ENCODE results near the gene TPRA1. TPM values are rescaled to one million over a fixed set of nuclear protein-coding genes. Genes with fewer than 3 reads are reported as not detected.
A peak's percentile ranks its signal among the peaks of the same experiment; 100 is the strongest.

The TPRA1 gene
- total RNA-seq, 2 donors from 2014 or later = 12.5 to 16.6 TPM

DNA sequence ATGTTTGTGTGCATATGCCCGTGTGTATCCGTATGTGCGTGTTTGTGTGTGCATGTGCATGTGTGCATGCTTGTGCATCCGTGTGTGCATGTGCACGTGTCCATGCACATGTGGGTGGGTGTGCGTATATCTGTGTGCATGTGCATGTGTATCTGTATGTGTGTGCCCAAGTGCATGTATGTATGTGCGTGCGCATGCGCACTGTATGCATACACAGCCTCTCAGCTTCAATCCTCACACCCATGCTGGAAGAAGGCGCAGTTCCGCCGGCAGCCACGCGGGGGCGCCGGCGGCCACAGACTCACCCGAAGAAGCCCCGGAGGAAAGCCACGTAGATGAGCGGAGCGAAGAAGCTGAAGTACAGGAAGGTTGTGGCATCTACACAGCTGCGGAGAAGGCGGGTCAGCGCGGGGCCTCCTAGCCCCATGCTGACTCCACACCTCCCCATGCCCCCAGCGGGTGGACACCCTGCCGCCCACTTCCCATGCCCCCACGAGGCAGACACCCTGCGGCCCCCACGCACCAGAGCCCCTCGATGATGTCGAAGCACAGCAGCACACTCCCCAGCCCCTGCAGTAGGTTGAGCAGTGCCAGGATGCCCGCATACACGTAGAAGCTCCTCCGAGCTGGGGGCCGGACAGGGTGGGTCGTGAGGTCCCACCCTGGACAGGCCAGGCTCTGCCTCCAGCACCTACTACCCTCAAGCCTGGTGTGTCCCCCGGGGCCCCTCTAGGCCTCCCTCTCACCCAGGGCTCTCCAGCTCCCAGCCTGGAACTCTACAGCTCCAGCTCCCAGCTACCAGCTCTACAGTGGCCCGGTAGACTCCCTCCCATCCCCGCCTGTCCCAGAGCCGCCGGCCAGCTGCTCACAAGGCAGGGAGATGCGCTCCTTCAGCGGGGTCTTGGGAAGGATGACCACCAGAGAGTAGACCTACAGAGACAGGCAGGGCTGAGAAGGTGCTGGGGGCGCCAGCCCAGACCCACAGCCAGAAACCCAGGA, 15.4 kb downstream of the TPRA1 start:
- H3K4me1 Mint-ChIP-seq = peaks cover 10% of the 10 kb centered on the region
- DNase-seq (peak; percentile 68 to 84 (median 80)), ATAC-seq (peak; percentile 99)
- H3K4me3 Mint-ChIP-seq = peak overlapping the region; percentile 57
- no peaks in the 10 kb centered on the region for H3K9me3 ChIP-seq (ENCODE audit: control insufficient read depth, low read length, poor library complexity, severe bottlenecking)
- H3K36me3 Mint-ChIP-seq (ENCODE audit: low read depth) = no peaks in the 10 kb centered on the region
- H3K27ac Mint-ChIP-seq = peak overlapping the region; percentile 81
- no peaks in the 10 kb centered on the region for H3K27me3 Mint-ChIP-seq

DNA sequence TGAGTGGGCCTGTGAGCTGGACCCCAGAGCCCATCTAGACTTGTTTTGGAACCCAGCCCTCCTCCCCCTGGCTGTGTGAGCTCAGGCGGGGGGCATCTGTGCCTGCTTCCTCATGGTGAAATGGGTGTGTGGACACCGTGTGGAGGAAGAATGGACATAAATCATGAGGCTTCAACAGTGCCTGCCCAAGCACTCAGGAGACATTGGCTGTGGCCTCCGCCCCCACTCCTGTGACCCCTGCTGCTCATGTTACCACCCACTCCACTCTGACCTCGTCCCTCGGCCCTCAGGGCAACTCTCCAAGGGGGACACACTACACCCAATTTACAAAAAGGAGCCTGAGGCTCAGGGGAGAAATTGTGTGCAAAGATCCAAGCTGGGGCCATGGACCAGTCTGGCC, 16.6 kb downstream of the TPRA1 start:
- Mint-ChIP-seq H3K27ac (no peak overlapping the region), H3K36me3 (ENCODE audit: low read depth) (no peaks in the 10 kb centered on the region), H3K27me3 (no peaks in the 10 kb centered on the region), H3K4me1 (peaks cover 8% of the 10 kb centered on the region), H3K4me3 (no peak overlapping the region)
- DNase-seq (no peak), ATAC-seq (no peak)
- no peaks in the 10 kb centered on the region for H3K9me3 ChIP-seq (ENCODE audit: control insufficient read depth, low read length, poor library complexity, severe bottlenecking)

DNA sequence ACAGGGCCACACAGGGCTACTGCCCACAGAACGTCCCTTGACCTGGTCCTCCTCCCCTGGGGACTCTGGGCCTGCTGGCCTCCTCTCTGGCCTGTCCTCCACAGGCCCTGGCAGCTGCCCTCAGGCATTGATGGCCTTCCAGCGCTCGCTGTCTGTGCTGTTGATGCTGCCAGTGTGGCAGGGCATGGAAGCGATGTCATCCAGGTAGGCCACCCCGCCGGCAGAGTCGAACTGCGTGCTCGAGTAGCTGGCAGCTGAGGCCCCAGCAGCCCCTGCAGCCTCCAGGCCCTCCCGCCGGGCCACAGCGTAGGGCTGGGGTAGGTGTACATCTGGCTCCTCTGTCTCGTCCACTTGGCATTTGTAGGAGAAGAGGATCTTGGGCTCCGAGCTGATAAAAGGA, 17.1 kb downstream of the TPRA1 start:
- peaks cover 8% of the 10 kb centered on the region for H3K4me1 Mint-ChIP-seq
- no peaks in the 10 kb centered on the region for H3K36me3 Mint-ChIP-seq (ENCODE audit: low read depth)
- no peak for ATAC-seq
- no peaks in the 10 kb centered on the region for H3K9me3 ChIP-seq (ENCODE audit: control insufficient read depth, low read length, poor library complexity, severe bottlenecking)
- no peak overlapping the region for H3K27ac Mint-ChIP-seq
- H3K4me3 Mint-ChIP-seq = no peak overlapping the region
- H3K27me3 Mint-ChIP-seq = no peaks in the 10 kb centered on the region
- no peak for DNase-seq

DNA sequence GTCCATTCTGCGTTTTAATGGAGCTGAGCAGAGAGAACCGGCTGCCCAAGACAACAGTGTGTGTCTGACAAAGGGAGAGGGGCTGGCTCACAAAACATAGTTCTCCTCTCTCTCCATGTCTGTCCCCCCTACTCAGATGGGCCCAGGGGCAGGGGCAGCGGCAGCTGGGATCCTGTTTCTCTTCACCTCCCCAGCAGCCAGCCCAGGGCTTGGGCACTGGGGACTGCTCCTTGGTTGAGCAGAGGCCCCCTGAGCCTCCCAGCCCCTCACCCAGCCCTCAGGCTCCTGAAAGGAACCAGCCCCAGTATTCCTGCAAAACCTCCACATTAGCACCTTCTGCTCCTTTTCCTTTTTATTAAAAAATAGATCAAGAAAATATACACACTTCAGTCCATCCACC, 17.8 kb downstream of the TPRA1 start:
- DNase-seq (no peak), ATAC-seq (no peak)
- no peak overlapping the region for H3K4me3 Mint-ChIP-seq
- no peaks in the 10 kb centered on the region for H3K27me3 Mint-ChIP-seq
- H3K36me3 Mint-ChIP-seq (ENCODE audit: low read depth) = no peaks in the 10 kb centered on the region
- no peak overlapping the region for H3K27ac Mint-ChIP-seq
- H3K4me1 Mint-ChIP-seq = peaks cover 8% of the 10 kb centered on the region
- no peaks in the 10 kb centered on the region for H3K9me3 ChIP-seq (ENCODE audit: control insufficient read depth, low read length, poor library complexity, severe bottlenecking)

DNA sequence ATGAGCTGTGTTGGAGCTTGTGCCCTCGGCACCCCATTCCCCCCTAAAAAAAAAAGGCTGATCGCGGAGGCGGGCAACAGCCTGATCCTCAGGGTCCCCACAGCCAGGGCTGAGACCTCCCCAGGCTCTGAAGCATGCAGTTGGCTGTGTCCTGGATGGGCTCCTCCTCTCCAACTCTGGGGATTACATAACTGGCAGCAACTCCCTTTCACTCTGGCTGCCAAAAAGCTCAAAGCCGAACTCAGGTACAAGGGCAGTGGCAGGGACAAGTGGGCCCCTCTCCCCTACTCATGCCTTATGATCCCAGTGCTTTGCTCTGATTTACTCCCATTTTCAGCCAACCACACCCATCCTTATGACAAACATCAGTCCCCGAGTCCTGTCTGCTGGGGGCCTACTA, 18.3 kb downstream of the TPRA1 start:
- no peaks in the 10 kb centered on the region for H3K9me3 ChIP-seq (ENCODE audit: control insufficient read depth, low read length, poor library complexity, severe bottlenecking)
- H3K36me3 Mint-ChIP-seq (ENCODE audit: low read depth) = no peaks in the 10 kb centered on the region
- H3K27me3 Mint-ChIP-seq = no peaks in the 10 kb centered on the region
- no peak overlapping the region for H3K4me3 Mint-ChIP-seq
- ATAC-seq = no peak
- DNase-seq = no peak
- H3K4me1 Mint-ChIP-seq = peaks cover 8% of the 10 kb centered on the region
- no peak overlapping the region for H3K27ac Mint-ChIP-seq

DNA sequence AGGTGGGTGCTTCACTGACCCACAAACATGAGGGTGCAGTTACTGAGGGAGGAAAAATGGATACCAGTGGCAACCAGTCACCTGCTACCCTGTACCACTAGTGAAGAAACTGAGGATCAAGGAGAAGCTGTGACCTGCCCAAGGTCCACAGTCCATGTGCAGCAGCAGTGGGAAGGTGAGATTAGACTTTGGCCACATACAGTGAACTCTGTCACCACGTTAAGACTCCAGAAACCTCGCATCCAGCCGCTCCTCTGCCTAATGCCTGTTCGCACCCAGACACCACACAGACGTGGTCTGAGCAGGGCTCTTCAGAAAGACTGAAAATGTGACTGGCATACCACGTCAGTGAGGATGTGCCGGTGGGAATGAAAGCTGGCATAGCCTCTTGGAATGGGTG, 20.0 kb downstream of the TPRA1 start:
- no peak for DNase-seq
- ATAC-seq = no peak
- Mint-ChIP-seq H3K4me1 (peaks cover 6% of the 10 kb centered on the region), H3K4me3 (no peak overlapping the region), H3K36me3 (ENCODE audit: low read depth) (no peaks in the 10 kb centered on the region), H3K27ac (no peak overlapping the region), H3K27me3 (peaks cover 2% of the 10 kb centered on the region)
- H3K9me3 ChIP-seq (ENCODE audit: control insufficient read depth, low read length, poor library complexity, severe bottlenecking) = no peaks in the 10 kb centered on the region

DNA sequence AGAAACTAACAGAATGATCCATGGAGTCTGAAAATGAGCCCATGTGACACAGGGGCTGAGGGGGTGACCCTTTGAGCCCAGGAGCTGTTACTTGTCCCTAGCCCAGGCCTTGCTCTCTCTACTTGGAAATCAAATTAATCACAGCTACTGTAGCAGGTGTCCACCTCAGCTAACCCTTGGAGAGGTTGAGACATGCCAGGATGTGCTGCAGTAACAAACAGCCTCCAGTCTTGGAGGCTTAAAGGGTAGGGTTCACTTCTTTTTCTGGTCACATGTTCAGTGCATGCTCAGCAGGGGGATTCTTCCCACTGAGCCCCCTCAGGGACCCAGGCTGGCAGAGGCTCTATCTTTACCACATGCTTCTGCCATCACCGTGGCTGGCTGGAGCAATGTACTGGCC, 21.4 kb downstream of the TPRA1 start:
- H3K27me3 Mint-ChIP-seq = peaks cover 11% of the 10 kb centered on the region
- no peak overlapping the region for H3K27ac Mint-ChIP-seq
- no peak overlapping the region for H3K4me3 Mint-ChIP-seq
- H3K9me3 ChIP-seq (ENCODE audit: control insufficient read depth, low read length, poor library complexity, severe bottlenecking) = no peaks in the 10 kb centered on the region
- DNase-seq (no peak), ATAC-seq (no peak)
- H3K4me1 Mint-ChIP-seq = no peaks in the 10 kb centered on the region
- no peaks in the 10 kb centered on the region for H3K36me3 Mint-ChIP-seq (ENCODE audit: low read depth)

DNA sequence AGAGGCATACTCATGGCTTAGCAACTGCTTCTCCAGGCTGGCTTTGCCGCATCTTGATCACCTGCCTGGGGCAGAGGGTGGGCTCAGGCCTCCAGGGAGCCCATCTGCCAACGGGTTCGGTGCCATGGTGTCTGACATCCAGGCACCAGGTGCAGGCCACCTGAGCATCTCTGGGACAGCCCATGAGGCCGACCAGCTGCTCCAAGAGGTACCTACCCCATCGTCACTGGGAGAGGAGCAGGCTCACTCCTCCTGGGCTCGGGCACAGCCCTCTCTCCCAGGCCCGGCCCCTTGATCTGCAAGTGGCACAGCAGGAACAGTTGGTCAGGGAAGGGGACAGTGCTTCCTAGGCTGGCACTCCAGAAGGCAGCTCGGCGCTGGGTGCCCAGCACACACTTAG, 21.9 kb downstream of the TPRA1 start:
- Mint-ChIP-seq H3K36me3 (ENCODE audit: low read depth) (no peaks in the 10 kb centered on the region), H3K4me3 (no peak overlapping the region), H3K27ac (no peak overlapping the region), H3K4me1 (no peaks in the 10 kb centered on the region), H3K27me3 (peaks cover 11% of the 10 kb centered on the region)
- no peaks in the 10 kb centered on the region for H3K9me3 ChIP-seq (ENCODE audit: control insufficient read depth, low read length, poor library complexity, severe bottlenecking)
- ATAC-seq (no peak), DNase-seq (no peak)

DNA sequence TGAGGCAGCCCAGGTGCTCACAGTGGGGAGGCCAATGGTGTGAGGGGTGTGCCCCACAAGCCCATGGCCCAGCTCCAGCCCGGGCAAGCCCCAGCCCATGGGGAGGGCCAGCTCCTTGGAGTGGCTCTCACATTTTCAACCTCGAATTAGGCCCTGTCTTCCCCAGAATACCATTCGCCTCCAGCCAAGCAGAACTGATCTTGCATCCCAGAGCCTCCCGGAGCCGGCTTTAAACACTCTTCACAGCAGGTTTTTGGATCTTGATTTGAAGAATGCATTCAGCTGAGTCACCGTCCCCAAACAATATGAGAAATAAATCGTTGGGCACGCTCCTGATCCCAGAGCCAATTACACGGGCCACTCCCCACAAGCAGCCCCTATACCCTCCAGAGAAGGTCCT, 23.7 kb downstream of the TPRA1 start:
- peaks cover 11% of the 10 kb centered on the region for H3K27me3 Mint-ChIP-seq
- H3K36me3 Mint-ChIP-seq (ENCODE audit: low read depth) = no peaks in the 10 kb centered on the region
- DNase-seq = no peak
- no peak overlapping the region for H3K4me3 Mint-ChIP-seq
- ATAC-seq = no peak
- no peak overlapping the region for H3K27ac Mint-ChIP-seq
- no peaks in the 10 kb centered on the region for H3K9me3 ChIP-seq (ENCODE audit: control insufficient read depth, low read length, poor library complexity, severe bottlenecking)
- no peaks in the 10 kb centered on the region for H3K4me1 Mint-ChIP-seq

DNA sequence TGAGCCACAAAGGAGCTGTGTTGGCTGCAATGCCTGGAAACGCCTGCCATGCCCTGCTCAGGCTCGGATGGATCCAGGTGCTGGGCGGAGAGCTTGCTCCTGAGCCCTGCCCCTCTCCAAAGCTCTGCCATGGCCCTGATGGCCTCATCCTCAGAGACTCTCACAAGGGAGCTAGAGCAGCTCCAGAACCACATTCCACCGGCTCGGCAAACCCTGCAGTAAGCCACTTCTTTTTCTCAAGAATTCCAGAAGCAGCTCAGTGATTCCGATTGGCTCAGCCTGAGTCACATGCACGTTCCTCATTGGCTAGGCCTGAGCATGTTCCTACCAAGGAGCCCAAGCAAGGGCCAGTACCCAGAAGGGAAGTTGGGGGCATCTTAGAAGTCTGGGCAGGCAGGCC, 24.8 kb downstream of the TPRA1 start:
- DNase-seq (no peak), ATAC-seq (no peak)
- peaks cover 11% of the 10 kb centered on the region for H3K27me3 Mint-ChIP-seq
- H3K4me3 Mint-ChIP-seq = no peak overlapping the region
- H3K27ac Mint-ChIP-seq = no peak overlapping the region
- H3K4me1 Mint-ChIP-seq = no peaks in the 10 kb centered on the region
- H3K9me3 ChIP-seq (ENCODE audit: control insufficient read depth, low read length, poor library complexity, severe bottlenecking) = no peaks in the 10 kb centered on the region
- no peaks in the 10 kb centered on the region for H3K36me3 Mint-ChIP-seq (ENCODE audit: low read depth)

DNA sequence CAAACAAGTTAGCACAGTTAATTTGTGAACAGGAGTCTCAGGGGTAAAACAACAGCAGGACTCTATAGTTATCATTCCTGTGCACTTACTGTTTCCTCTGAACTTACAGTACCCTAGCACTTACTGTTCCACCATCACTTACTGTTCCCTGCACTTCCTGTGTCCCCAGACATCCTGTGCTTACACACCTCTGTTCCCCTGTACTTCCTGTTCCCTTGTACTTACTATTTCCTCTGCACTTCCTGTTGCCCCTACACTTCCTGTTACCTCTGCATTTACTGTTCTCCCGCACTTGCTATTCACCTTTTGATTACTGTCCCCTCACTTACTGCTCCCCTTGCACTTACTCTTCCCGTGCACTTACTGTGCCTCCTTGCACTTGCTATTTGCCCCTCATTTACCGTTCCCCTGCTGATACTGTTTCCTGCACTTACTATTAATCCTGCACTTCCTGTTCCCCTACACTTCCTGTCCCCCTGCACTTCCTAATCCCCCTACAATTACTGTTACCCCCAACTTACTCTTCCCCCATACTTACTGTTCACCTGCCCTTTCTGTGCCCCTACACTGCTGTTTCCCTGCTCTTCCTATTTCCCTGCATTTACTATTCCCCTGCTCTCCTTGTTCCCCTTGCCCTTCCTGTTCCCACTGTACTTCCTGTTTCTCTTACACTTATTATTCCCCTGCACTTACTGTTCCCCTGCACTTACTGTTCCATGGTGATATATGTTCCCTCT, 30.3 kb downstream of the TPRA1 start:
- Mint-ChIP-seq H3K4me1 (no peaks in the 10 kb centered on the region), H3K27ac (no peak overlapping the region), H3K4me3 (no peak overlapping the region), H3K36me3 (ENCODE audit: low read depth) (peaks cover under 1% of the 10 kb centered on the region), H3K27me3 (peaks cover 7% of the 10 kb centered on the region)
- no peak for DNase-seq
- ATAC-seq = no peak
- no peaks in the 10 kb centered on the region for H3K9me3 ChIP-seq (ENCODE audit: control insufficient read depth, low read length, poor library complexity, severe bottlenecking)

DNA sequence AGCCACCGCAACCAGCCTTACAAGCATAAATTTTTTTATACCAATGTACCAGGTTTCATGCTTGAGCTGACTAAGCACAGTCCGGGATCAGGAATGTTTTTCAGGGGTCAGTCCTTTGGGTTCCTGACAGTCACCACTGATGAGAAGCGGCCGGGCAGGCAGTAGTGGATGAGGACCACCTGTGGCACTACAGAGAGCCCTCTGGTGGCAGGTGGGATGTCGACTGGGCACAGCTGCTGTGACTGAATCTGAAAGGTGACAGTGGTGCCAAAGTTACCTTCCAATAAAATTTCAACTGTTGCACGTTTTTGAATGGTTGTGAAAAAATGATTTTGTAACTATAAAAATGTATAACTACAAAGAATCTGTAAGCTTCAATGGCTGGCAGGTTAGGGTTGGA, 34.0 kb downstream of the TPRA1 start:
- no peak overlapping the region for H3K27ac Mint-ChIP-seq
- no peaks in the 10 kb centered on the region for H3K9me3 ChIP-seq (ENCODE audit: control insufficient read depth, low read length, poor library complexity, severe bottlenecking)
- ATAC-seq = no peak

DNA sequence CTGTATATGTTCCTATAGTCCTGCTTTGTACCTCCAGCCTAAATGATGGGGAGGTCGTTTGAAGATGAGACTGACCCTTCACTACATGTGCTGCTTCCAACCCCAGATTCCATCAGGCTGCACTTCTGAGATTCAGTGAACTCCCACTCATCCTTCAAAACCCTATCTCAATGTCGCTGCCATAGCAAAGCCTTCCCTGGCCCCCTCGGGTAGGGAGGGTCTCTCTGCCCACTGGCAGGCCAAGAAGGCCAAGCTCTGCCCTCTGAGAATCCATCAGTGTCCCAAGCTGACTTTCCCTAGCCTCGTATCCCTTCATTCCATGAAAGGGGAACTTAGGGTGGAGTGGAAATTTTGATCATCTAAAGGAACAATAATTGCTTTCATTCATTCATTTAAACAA, 35.4 kb downstream of the TPRA1 start:
- no peak overlapping the region for H3K4me3 Mint-ChIP-seq
- peaks cover 2% of the 10 kb centered on the region for H3K36me3 Mint-ChIP-seq (ENCODE audit: low read depth)
- no peaks in the 10 kb centered on the region for H3K9me3 ChIP-seq (ENCODE audit: control insufficient read depth, low read length, poor library complexity, severe bottlenecking)
- H3K4me1 Mint-ChIP-seq = peaks cover 3% of the 10 kb centered on the region
- ATAC-seq (no peak), DNase-seq (no peak)
- no peak overlapping the region for H3K27ac Mint-ChIP-seq
- H3K27me3 Mint-ChIP-seq = peaks cover 29% of the 10 kb centered on the region

More for the DNA sequence above, 34.0 kb downstream of the TPRA1 start:
- Mint-ChIP-seq H3K27me3 (peaks cover 24% of the 10 kb centered on the region), H3K4me3 (no peak overlapping the region), H3K36me3 (ENCODE audit: low read depth) (peaks cover 2% of the 10 kb centered on the region), H3K4me1 (peaks cover 2% of the 10 kb centered on the region)
- DNase-seq = no peak

Data from T-helper 17 cell (primary cell).